CD4-positive, alpha-beta T cell (primary cell): ENCODE measurements around the gene OR11H6. TPM values are rescaled to one million over a fixed set of nuclear protein-coding genes. Genes with fewer than 3 reads are reported as not detected.

Experiments used
- ATAC-seq: fragments of 200-7000 bp; cut with Tn5 transposase; one replicate; pipeline ENCODE4 v1.10.0; 2022; ENCODE audit warnings: mild to moderate bottlenecking; ENCODE audit not compliant: poor library complexity
- CTCF ChIA-PET: fragments of 350-600 bp; sonication (Branson Sonifier 250); formaldehyde crosslinking; loops from one replicate; lab custom pipeline; 2021; ENCODE audit warnings: antibody characterized with exemption, inconsistent platforms; lab: Charles Lee
- POLR2A ChIA-PET: fragments of 350-600 bp; sonication (Branson Sonifier 250); formaldehyde crosslinking; loops from one replicate; lab custom pipeline; 2021; ENCODE audit warnings: antibody characterized with exemption, inconsistent platforms; lab: Charles Lee
- DNase-seq, 14 experiments: peaks; one replicate each; pipeline ENCODE4 v3.0.0-alpha.2; 2013 to 2020; ENCODE audit warnings: mixed read lengths in 2 of 14
- H3K27ac ChIP-seq, 2 donors: one replicate each; pipeline versions ENCODE4 v1.5.1 to v1.7.0; 2013; ENCODE audit warnings: low read length in 2 of 2, low read depth in 1 of 2, mild to moderate bottlenecking in 1 of 2
- H3K27me3 ChIP-seq, 2 experiments: 1 replicate in 1 of 2; 2 replicates in 1 of 2; pipeline versions ENCODE4 v1.6.1 to v1.7.0; 2013; ENCODE audit warnings: low read length in 2 of 2, control low read depth in 1 of 2, mild to moderate bottlenecking in 1 of 2, moderate library complexity in 1 of 2; ENCODE audit not compliant: insufficient read depth in 2 of 2, control insufficient read depth in 1 of 2
- H3K36me3 ChIP-seq: one replicate; pipeline ENCODE4 v1.6.1; 2013; ENCODE audit warnings: low read length, control low read depth; ENCODE audit not compliant: insufficient read depth
- H3K4me1 ChIP-seq: one replicate; pipeline ENCODE4 v1.6.1; 2013; ENCODE audit warnings: low read length, control low read depth; ENCODE audit not compliant: insufficient read depth
- H3K4me3 ChIP-seq: one replicate; pipeline ENCODE4 v1.5.1; 2013; ENCODE audit warnings: mild to moderate bottlenecking, low read length, moderate library complexity
- H3K9me3 ChIP-seq, 2 experiments: 1 replicate in 1 of 2; 2 replicates in 1 of 2; pipeline versions ENCODE4 v1.6.1 to v1.7.0; 2013; ENCODE audit warnings: low read length in 2 of 2, mild to moderate bottlenecking in 2 of 2, control low read depth in 1 of 2, moderate library complexity in 1 of 2; ENCODE audit not compliant: control insufficient read depth in 1 of 2, insufficient read depth in 1 of 2
- H3K27ac Mint-ChIP-seq: one replicate; pipeline ENCODE4 v1.8.0; 2020; ENCODE audit warnings: mixed read lengths
- H3K27me3 Mint-ChIP-seq: one replicate; pipeline ENCODE4 v1.8.0; 2021; ENCODE audit warnings: mixed read lengths
- H3K36me3 Mint-ChIP-seq: one replicate; pipeline ENCODE4 v1.8.0; 2021; ENCODE audit warnings: low read depth, mixed read lengths
- H3K4me1 Mint-ChIP-seq: one replicate; pipeline ENCODE4 v1.8.0; 2021; ENCODE audit warnings: low read depth, mixed read lengths
- H3K4me3 Mint-ChIP-seq: one replicate; pipeline ENCODE4 v1.8.0; 2020; ENCODE audit warnings: mild to moderate bottlenecking, mixed read lengths
- H3K9me3 Mint-ChIP-seq: one replicate; pipeline ENCODE4 v1.8.0; 2020; ENCODE audit warnings: mixed read lengths
- CTCF ChIP-seq: fragments of 200-600 bp; IDR thresholded peaks from one replicate; pipeline ENCODE4 v1.8.0; 2022; ENCODE audit warnings: antibody characterized with exemption, mild to moderate bottlenecking
- intact Hi-C, 2 experiments: fragments of 100-400 bp; cut with DNase I in 1 of 2; cut with micrococcal nuclease in 1 of 2; formaldehyde crosslinking; loops; one replicate each; pipeline versions ENCODE4 v1.15.1 to v1.9.0; 2023 to 2025; cut with DNase I, micrococcal nuclease
- total RNA-seq, 174 experiments: library from RNA in 2 of 174; stranded (reverse) in 2 of 174; gene quantifications; one replicate each; pipeline ENCODE4 v1.2.3 and lab custom pipeline; 2021 to 2026

The OR11H6 gene
- total RNA-seq, 2 experiments from 2014 or later: not detected

- Mint-ChIP-seq H3K36me3 (peaks cover 80% of the 10 kb centered on the region), H3K4me3 (no peak overlapping the region), H3K4me1 (peaks cover 9% of the 10 kb centered on the region), H3K27me3 (no peaks in the 10 kb centered on the region), H3K27ac (no peak overlapping the region), H3K9me3 (peaks cover 17% of the 10 kb centered on the region)
- Histone ChIP-seq H3K4me1 (peaks cover 4% of the 10 kb centered on the region), H3K27me3 (no peaks in the 10 kb centered on the region), H3K27ac (no peak overlapping the region), H3K4me3 (no peak overlapping the region), H3K9me3 (peaks cover 16 to 23% of the 10 kb centered on the region in 2 experiments), H3K36me3 (no peaks in the 10 kb centered on the region)
- intact Hi-C loops: no loop called here
- TF ChIP-seq CTCF: no peak
- CTCF ChIA-PET: no interaction called here
- DNase-seq (no peak), ATAC-seq (no peak)
- POLR2A ChIA-PET: no interaction called here
Observed at GRCh38 chr14:20274062-20274461, 50.6 kb downstream of the OR11H6 start.

Other genes starting within 250 kb of the OR11H6 start
- not detected for gene OR4K15, start 248.1 kb upstream of the OR11H6 start, total RNA-seq
- not detected for gene OR4Q2, start 221.5 kb upstream of the OR11H6 start, total RNA-seq
- gene OR4K14, start 204.4 kb upstream of the OR11H6 start, total RNA-seq: not detected
- not detected for gene OR4K13, start 187.7 kb upstream of the OR11H6 start, total RNA-seq
- not detected for gene OR4L1, start 163.7 kb upstream of the OR11H6 start, total RNA-seq
- gene OR4K17, start 113.0 kb upstream of the OR11H6 start, total RNA-seq: not detected
- gene OR4N5, start 84.9 kb upstream of the OR11H6 start, total RNA-seq: not detected
- not detected for gene OR11G2, start 32.8 kb upstream of the OR11H6 start, total RNA-seq
- not detected for gene OR11H7, start 5.3 kb downstream of the OR11H6 start, total RNA-seq
- gene OR11H4, start 15.6 kb downstream of the OR11H6 start, total RNA-seq: not detected
- 10 to 100 TPM in 1 of 2 experiments, 1 to 10 TPM in 1; 9.7 to 10.8 TPM for gene TTC5, start 82.2 kb downstream of the OR11H6 start, total RNA-seq
- gene CCNB1IP1, start 109.6 kb downstream of the OR11H6 start, total RNA-seq: 10 to 100 TPM; 26.2 to 27.4 TPM
- gene PARP2, start 119.9 kb downstream of the OR11H6 start, total RNA-seq: 10 to 100 TPM; 16.3 to 20.4 TPM
- gene TEP1, start 189.8 kb downstream of the OR11H6 start, total RNA-seq: 10 to 100 TPM; 14.3 to 17.4 TPM
- gene KLHL33, start 212.5 kb downstream of the OR11H6 start, total RNA-seq: under 1 TPM; 0.19 to 0.31 TPM
- 10 to 100 TPM; 49.2 to 52.9 TPM for gene OSGEP, start 231.1 kb downstream of the OR11H6 start, total RNA-seq
- 100 to 1,000 TPM; 125 to 127 TPM for gene APEX1, start 231.5 kb downstream of the OR11H6 start, total RNA-seq
- 100 to 1,000 TPM in 1 of 2 experiments, 10 to 100 TPM in 1; 83.9 to 107 TPM for gene PIP4P1, start 237.7 kb downstream of the OR11H6 start, total RNA-seq
- 10 to 100 TPM; 73.6 to 77.2 TPM for gene PNP, start 245.7 kb downstream of the OR11H6 start, total RNA-seq